IMR-90 (cell line): ENCODE results near the gene MAGI3. TPM values are rescaled to one million over a fixed set of nuclear protein-coding genes. Genes with fewer than 3 reads are reported as not detected.

ENCODE experiments used
- ATAC-seq: fragments of 200-7000 bp; cut with Tn5 transposase; 2 replicates; pipeline ENCODE4 v1.9.1; 2020; ENCODE audit warnings: low read depth, mild to moderate bottlenecking, moderate library complexity
- BruUV-seq: library from RNA; stranded (reverse); fragments of 400-500 nt; replicated peaks from 2 replicates; lab custom pipeline; 2021; lab: Mats Ljungman, UMichigan
- CTCF ChIA-PET: fragments of 300-600 bp; formaldehyde crosslinking; extraction: SDS; loops from one replicate; lab custom pipeline; 2021; ENCODE audit warnings: antibody characterized with exemption; lab: Yijun Ruan, JAX
- POLR2A ChIA-PET: fragments of 300-600 bp; sonication (Branson Sonifier 250); formaldehyde crosslinking; loops from one replicate; lab custom pipeline; 2022; ENCODE audit warnings: antibody characterized with exemption; ENCODE audit not compliant: unreplicated experiment; lab: Charles Lee
- DNase-seq: peaks from one replicate; pipeline ENCODE4 v3.0.0; 2013
- H2AFZ ChIP-seq: replicated peaks from 2 replicates; pipeline ENCODE3; 2013; ENCODE audit warnings: low read length, mild to moderate bottlenecking; ENCODE audit not compliant: poor library complexity
- H2AK5ac ChIP-seq: 2 replicates; pipeline ENCODE4 v1.6.1; 2013; ENCODE audit warnings: low read depth, low read length, inconsistent platforms
- H2AK9ac ChIP-seq: replicated peaks from 2 replicates; pipeline ENCODE3; 2013; ENCODE audit warnings: mild to moderate bottlenecking, low read depth, low read length, moderate library complexity; ENCODE audit not compliant: poor library complexity
- H2BK120ac ChIP-seq: 2 replicates; pipeline ENCODE4 v1.6.1; 2013; ENCODE audit warnings: low read depth, low read length, inconsistent platforms
- H2BK15ac ChIP-seq: 3 replicates; pipeline ENCODE4 v1.6.1; 2013; ENCODE audit warnings: low read depth, low read length, inconsistent platforms
- H2BK20ac ChIP-seq: 2 replicates; pipeline ENCODE4 v1.6.1; 2013; ENCODE audit warnings: low read depth, mild to moderate bottlenecking, inconsistent platforms, low read length, moderate library complexity
- H2BK5ac ChIP-seq: 2 replicates; pipeline ENCODE4 v1.6.1; 2013; ENCODE audit warnings: mild to moderate bottlenecking, low read depth, low read length, inconsistent platforms; ENCODE audit not compliant: poor library complexity, severe bottlenecking
- H3K14ac ChIP-seq: replicated peaks from 2 replicates; pipeline ENCODE4 v1.6.1; 2013; ENCODE audit warnings: low read depth, low read length, inconsistent platforms
- H3K18ac ChIP-seq: 2 replicates; pipeline ENCODE4 v1.6.1; 2013; ENCODE audit warnings: low read depth, low read length, control low read depth
- H3K23ac ChIP-seq: 2 replicates; pipeline ENCODE4 v1.6.1; 2013; ENCODE audit warnings: low read depth, low read length, inconsistent platforms
- H3K27ac ChIP-seq: 2 replicates; pipeline ENCODE4 v1.5.1; 2013; ENCODE audit warnings: mild to moderate bottlenecking, control low read depth, low read length; ENCODE audit not compliant: insufficient read depth
- H3K27me3 ChIP-seq: 2 replicates; pipeline ENCODE4 v1.6.1; 2013; ENCODE audit warnings: low read length; ENCODE audit not compliant: control insufficient read depth, insufficient read depth
- H3K36me3 ChIP-seq: 2 replicates; pipeline ENCODE4 v1.6.1; 2013; ENCODE audit warnings: low read length, mixed read lengths; ENCODE audit not compliant: control insufficient read depth, insufficient read depth
- H3K4ac ChIP-seq: 2 replicates; pipeline ENCODE4 v1.6.1; 2013; ENCODE audit warnings: low read depth, low read length, inconsistent platforms
- H3K4me1 ChIP-seq: 2 replicates; pipeline ENCODE4 v1.6.1; 2013; ENCODE audit warnings: low read length, mixed read lengths; ENCODE audit not compliant: control insufficient read depth, insufficient read depth
- H3K4me2 ChIP-seq: 2 replicates; pipeline ENCODE4 v1.6.1; 2013; ENCODE audit warnings: low read depth, mild to moderate bottlenecking, control low read depth, low read length, moderate library complexity
- H3K4me3 ChIP-seq: 2 replicates; pipeline ENCODE4 v1.5.1; 2013; ENCODE audit warnings: low read depth, mild to moderate bottlenecking, control low read depth, low read length, moderate library complexity; ENCODE audit not compliant: insufficient read depth
- H3K56ac ChIP-seq: 2 replicates; pipeline ENCODE4 v1.6.1; 2013; ENCODE audit warnings: low read length, inconsistent platforms; ENCODE audit not compliant: insufficient read depth; ENCODE audit errors: extremely low read depth
- H3K79me1 ChIP-seq, 2 experiments: 2 replicates each; pipeline ENCODE4 v1.6.1; 2013; ENCODE audit warnings: low read length in 2 of 2, inconsistent platforms in 1 of 2, low read depth in 1 of 2
- H3K9ac ChIP-seq: 2 replicates; pipeline ENCODE4 v1.6.1; 2013; ENCODE audit warnings: low read depth, low read length, control low read depth
- H3K9me1 ChIP-seq: 2 replicates; pipeline ENCODE4 v1.6.1; 2013; ENCODE audit warnings: low read length, inconsistent platforms; ENCODE audit not compliant: insufficient read depth
- H3K9me3 ChIP-seq: 2 replicates; pipeline ENCODE4 v1.6.1; 2013; ENCODE audit warnings: low read length; ENCODE audit not compliant: control insufficient read depth, insufficient read depth
- H4K20me1 ChIP-seq: 2 replicates; pipeline ENCODE4 v1.6.1; 2013; ENCODE audit warnings: low read length, inconsistent platforms; ENCODE audit not compliant: insufficient read depth
- H4K5ac ChIP-seq: 2 replicates; pipeline ENCODE4 v1.6.1; 2013; ENCODE audit warnings: mild to moderate bottlenecking, low read depth, low read length, control low read depth
- H4K8ac ChIP-seq, 2 experiments: 2 replicates each; pipeline ENCODE4 v1.6.1; 2013; ENCODE audit warnings: low read depth in 2 of 2, low read length in 2 of 2, control low read depth in 1 of 2, inconsistent platforms in 1 of 2
- H4K91ac ChIP-seq: 2 replicates; pipeline ENCODE4 v1.6.1; 2013; ENCODE audit warnings: low read depth, low read length, inconsistent platforms; ENCODE audit not compliant: insufficient read depth
- BHLHE40 ChIP-seq: fragments of 150-350 bp; IDR thresholded peaks from 2 replicates; pipeline ENCODE4 v1.6.1; 2016; ENCODE audit warnings: mild to moderate bottlenecking, low read depth, low read length
- MAFK ChIP-seq: IDR thresholded peaks from 2 replicates; pipeline ENCODE4 v1.6.1; 2012; ENCODE audit warnings: low read depth, low read length, improper control_type of control experiment
- RCOR1 ChIP-seq: IDR thresholded peaks from 2 replicates; pipeline ENCODE4 v1.6.1; 2012; ENCODE audit warnings: mild to moderate bottlenecking, low read length, improper control_type of control experiment; ENCODE audit not compliant: insufficient replicate concordance
- SMC3 ChIP-seq: fragments of 150-350 bp; IDR thresholded peaks from 2 replicates; pipeline ENCODE4 v1.6.1; 2016; ENCODE audit warnings: low read depth, mild to moderate bottlenecking, antibody characterized with exemption, low read length, moderate library complexity
- WGBS, 2 experiments: methylation state at CpG; one replicate each; pipeline versions ENCODE4 v1.1.5 to v1.1.7; 2013; ENCODE audit warnings: missing lambda C conversion rate in 2 of 2; ENCODE audit not compliant: insufficient read length in 1 of 2; ENCODE audit errors: extremely low coverage in 2 of 2; 5-methylcytosine and 5-hydroxymethylcytosine counted together
- dilution Hi-C: fragments of 300-500 bp; cut with HindIII; formaldehyde crosslinking; loops from one replicate; pipeline ENCODE4 v1.14.3; 2018; ENCODE audit warnings: low sequenced_read_pairs; ENCODE audit not compliant: unreplicated experiment
- in situ Hi-C: fragments of 300-500 bp; cut with MboI; formaldehyde crosslinking; loops from 3 replicates; pipeline ENCODE4 v1.14.3; 2019; ENCODE audit warnings: low sequenced_read_pairs, inconsistent platforms, mixed read lengths
- intact Hi-C: fragments of 100-400 bp; cut with micrococcal nuclease; formaldehyde crosslinking; loops from 2 replicates; pipeline ENCODE4 v1.10.0; 2022
- polyA plus RNA-seq, 3 experiments: library from polyadenylated mRNA; depleted of rRNA; stranded (reverse); fragments of >200 nt; gene quantifications; 2 replicates each; pipeline ENCODE4 v1.2.3, GENCODE V29; 2012; ENCODE audit warnings: low replicate concordance in 1 of 3
- total RNA-seq: library from RNA; depleted of rRNA; stranded (reverse); fragments of >200 nt; gene quantifications from 2 replicates; pipeline ENCODE4 v1.2.3, GENCODE V29; 2012
- TF ChIP-seq, protein P1 (sequence below): fragments of 150-350 bp; IDR thresholded peaks from 2 replicates; pipeline ENCODE4 v1.6.1; 2017; ENCODE audit warnings: mild to moderate bottlenecking, antibody characterized with exemption, low read length, low read depth

The MAGI3 gene
- total and polyA plus RNA-seq, 2 of the 4 experiments (the other 2 are of a cell fraction): 2.5 to 8.8 TPM

DNA sequence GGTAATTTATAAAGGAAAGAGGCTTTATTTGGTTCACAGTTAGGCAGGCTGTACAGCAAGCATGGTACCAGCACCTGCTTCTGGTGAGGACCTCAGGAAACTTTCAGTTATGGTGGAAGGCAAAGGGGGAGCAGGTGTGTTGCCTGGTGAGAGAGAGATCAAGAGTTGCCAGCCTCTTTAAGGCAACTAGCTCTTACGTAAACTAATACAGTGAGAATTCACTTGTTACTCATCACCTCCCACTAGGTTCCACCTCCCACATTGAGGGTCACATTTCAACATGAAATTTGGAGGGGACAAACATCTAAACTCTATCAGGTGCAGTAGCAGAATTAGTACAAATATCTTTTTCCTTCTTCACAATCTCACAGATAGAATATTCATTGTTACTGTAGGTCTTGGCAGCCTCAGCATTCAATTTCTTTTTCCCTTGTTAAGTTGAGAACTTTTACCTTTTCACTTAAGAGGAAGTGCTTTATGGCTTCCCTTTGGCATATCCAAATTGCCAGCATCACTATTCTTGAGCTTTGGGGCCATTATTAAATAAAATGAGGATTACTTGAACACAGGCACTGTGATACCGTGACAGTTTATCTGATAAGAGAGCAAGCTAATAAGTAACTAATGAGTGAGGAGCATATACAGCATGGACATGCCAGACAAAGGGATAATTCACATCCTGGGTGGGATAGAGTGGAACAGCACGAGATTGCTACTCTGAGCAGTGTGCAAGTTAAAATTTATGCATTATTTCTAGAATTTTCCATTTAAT is 48.4 kb downstream of the MAGI3 start:
- intact Hi-C loops: no loop called here
- no peak overlapping the region for H2AFZ ChIP-seq

More for the DNA sequence above, 48.4 kb downstream of the MAGI3 start:
- ChIA-PET POLR2A (no interaction called here), CTCF (no interaction called here)
- Histone ChIP-seq H2BK15ac (no peak overlapping the region), H3K4ac (no peak overlapping the region), H3K9me1 (0 out of 2 replicates have a peak, but pooled peaks cover 7% of the 10 kb centered on the region), H3K4me3 (no peak overlapping the region), H3K79me1 (peaks cover 5 to 7% of the 10 kb centered on the region in 2 experiments; a peak in 3 of 4 replicates), H4K8ac (no peak overlapping the region), H3K27ac (no peak overlapping the region), H3K23ac (no peak overlapping the region), H2BK5ac (no peak overlapping the region), H2AK9ac (no peak overlapping the region), H3K4me1 (no peaks in the 10 kb centered on the region), H3K9ac (no peak overlapping the region), H4K91ac (no peak overlapping the region), H2BK120ac (no peak overlapping the region), H4K20me1 (no peaks in the 10 kb centered on the region; the same call in 1 of the 2 replicates), H2BK20ac (no peak overlapping the region), H3K27me3 (no peaks in the 10 kb centered on the region), H3K9me3 (no peaks in the 10 kb centered on the region), H3K14ac (no peak overlapping the region), H4K5ac (no peak overlapping the region), H2AK5ac (no peak overlapping the region), H3K18ac (no peak overlapping the region), H3K56ac (no peak overlapping the region; the same call in 1 of the 2 replicates), H3K36me3 (no peaks in the 10 kb centered on the region), H3K4me2 (no peak overlapping the region)
- no peak for DNase-seq
- TF ChIP-seq RCOR1: no peak
- no peak for TF ChIP-seq SMC3
- TF ChIP-seq BHLHE40: no peak
- TF ChIP-seq, protein P1, sequence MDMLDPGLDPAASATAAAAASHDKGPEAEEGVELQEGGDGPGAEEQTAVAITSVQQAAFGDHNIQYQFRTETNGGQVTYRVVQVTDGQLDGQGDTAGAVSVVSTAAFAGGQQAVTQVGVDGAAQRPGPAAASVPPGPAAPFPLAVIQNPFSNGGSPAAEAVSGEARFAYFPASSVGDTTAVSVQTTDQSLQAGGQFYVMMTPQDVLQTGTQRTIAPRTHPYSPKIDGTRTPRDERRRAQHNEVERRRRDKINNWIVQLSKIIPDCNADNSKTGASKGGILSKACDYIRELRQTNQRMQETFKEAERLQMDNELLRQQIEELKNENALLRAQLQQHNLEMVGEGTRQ: no peak
- TF ChIP-seq MAFK: no peak
- no TSS peak for BruUV-seq
- in situ Hi-C loops (no loop called here), dilution Hi-C loops (no loop called here)
- no CpG with 5 or more reads among the region's 3 CpGs for WGBS, 2 experiments
- no peak for ATAC-seq
